ENCODE results near the gene GPR108.

DNA sequence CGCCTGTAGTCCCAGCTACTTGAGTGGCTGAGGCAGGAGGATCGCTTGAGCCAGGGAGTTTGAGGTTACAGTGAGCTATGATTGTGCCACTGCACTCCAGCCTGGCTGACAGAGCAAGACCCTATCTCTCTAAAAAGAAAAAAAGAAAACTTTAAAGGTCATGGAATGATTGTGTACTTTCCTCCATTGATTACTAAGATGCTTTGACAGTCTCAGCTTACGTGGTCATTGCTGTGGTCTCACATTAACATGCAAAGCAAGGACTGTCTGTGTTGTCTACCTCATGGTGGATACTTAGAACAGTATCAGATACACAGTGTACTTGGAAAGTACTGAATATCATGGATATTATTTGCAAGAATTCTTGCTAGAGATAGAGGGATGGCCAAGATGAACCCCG lies 53.4 kb downstream of the GPR108 start:
- TF ChIP-seq, protein P1, sequence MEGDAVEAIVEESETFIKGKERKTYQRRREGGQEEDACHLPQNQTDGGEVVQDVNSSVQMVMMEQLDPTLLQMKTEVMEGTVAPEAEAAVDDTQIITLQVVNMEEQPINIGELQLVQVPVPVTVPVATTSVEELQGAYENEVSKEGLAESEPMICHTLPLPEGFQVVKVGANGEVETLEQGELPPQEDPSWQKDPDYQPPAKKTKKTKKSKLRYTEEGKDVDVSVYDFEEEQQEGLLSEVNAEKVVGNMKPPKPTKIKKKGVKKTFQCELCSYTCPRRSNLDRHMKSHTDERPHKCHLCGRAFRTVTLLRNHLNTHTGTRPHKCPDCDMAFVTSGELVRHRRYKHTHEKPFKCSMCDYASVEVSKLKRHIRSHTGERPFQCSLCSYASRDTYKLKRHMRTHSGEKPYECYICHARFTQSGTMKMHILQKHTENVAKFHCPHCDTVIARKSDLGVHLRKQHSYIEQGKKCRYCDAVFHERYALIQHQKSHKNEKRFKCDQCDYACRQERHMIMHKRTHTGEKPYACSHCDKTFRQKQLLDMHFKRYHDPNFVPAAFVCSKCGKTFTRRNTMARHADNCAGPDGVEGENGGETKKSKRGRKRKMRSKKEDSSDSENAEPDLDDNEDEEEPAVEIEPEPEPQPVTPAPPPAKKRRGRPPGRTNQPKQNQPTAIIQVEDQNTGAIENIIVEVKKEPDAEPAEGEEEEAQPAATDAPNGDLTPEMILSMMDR (IDR thresholded peaks at IDR 0.05) = no peak
- no peak for TF ChIP-seq POLR2A (IDR thresholded peaks at IDR 0.05)
